Endothelial cell of umbilical vein (primary cell): ENCODE data around the gene ABLIM2.

Source experiments
- CTCF ChIP-seq, 2 donors: IDR thresholded peaks; 1 replicate in 1 of 2; 2 replicates in 1 of 2; pipeline ENCODE4 v1.5.1; 2011; ENCODE audit warnings: low read length in 2 of 2, mild to moderate bottlenecking in 2 of 2, moderate library complexity in 2 of 2, control low read depth in 1 of 2, inconsistent platforms in 1 of 2, low read depth in 1 of 2; ENCODE audit not compliant: insufficient read depth in 1 of 2; ENCODE audit errors: extremely low read depth in 1 of 2
- EZH2 ChIP-seq: IDR thresholded peaks from 2 replicates; pipeline ENCODE4 v1.6.1; 2012; ENCODE audit warnings: borderline replicate concordance, low read depth, mild to moderate bottlenecking, moderate library complexity, low read length, inconsistent platforms; ENCODE audit not compliant: severe bottlenecking
- FOS ChIP-seq: IDR thresholded peaks from 2 replicates; pipeline ENCODE4 v1.6.1; 2011; ENCODE audit warnings: mild to moderate bottlenecking, low read length, moderate library complexity, borderline replicate concordance; ENCODE audit not compliant: insufficient read depth
- JUN ChIP-seq: IDR thresholded peaks from 2 replicates; pipeline ENCODE4 v1.6.1; 2011; ENCODE audit warnings: borderline replicate concordance, low read depth; ENCODE audit not compliant: insufficient read length, insufficient read depth
- MYC ChIP-seq: IDR thresholded peaks from one replicate; pipeline ENCODE4 v1.6.1; 2011; ENCODE audit warnings: mild to moderate bottlenecking, low read depth, low read length
- POLR2A ChIP-seq: IDR thresholded peaks from 2 replicates; pipeline ENCODE4 v1.6.1; 2012; ENCODE audit warnings: low read depth, mild to moderate bottlenecking, control low read depth, low read length
- POLR2AphosphoS5 ChIP-seq: IDR thresholded peaks from 2 replicates; pipeline ENCODE4 v1.6.1; 2012; ENCODE audit warnings: low read depth, mild to moderate bottlenecking, control low read depth, low read length, moderate library complexity; ENCODE audit not compliant: insufficient read depth
- TF ChIP-seq, protein P1 (sequence below): IDR thresholded peaks from 2 replicates; pipeline ENCODE4 v1.6.1; 2011; ENCODE audit not compliant: insufficient read depth, insufficient read length

- no peak for TF ChIP-seq CTCF (IDR thresholded peaks at IDR 0.05; ENCODE audit: extremely low read depth in 1 of 2, insufficient read depth in 1 of 2, low read depth in 1 of 2, low read length in 2 of 2)
- TF ChIP-seq POLR2A: no peak
- no peak for TF ChIP-seq POLR2AphosphoS5
- TF ChIP-seq, protein P1, sequence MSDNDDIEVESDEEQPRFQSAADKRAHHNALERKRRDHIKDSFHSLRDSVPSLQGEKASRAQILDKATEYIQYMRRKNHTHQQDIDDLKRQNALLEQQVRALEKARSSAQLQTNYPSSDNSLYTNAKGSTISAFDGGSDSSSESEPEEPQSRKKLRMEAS: no peak
- TF ChIP-seq FOS: no peak
- no peak for TF ChIP-seq JUN
- TF ChIP-seq EZH2: no peak
- no peak for TF ChIP-seq MYC
These were observed 56.6 kb downstream of the ABLIM2 start for GRCh38 chr4:8102076-8102355.
